Cortex of kidney (tissue), 1 donor: Measurements from ENCODE around the gene USB1.

ENCODE experiments used
- DNase-seq: peaks from one replicate; lab custom pipeline; 2025; lab: John Stamatoyannopoulos, UW

Gene USB1

DNA sequence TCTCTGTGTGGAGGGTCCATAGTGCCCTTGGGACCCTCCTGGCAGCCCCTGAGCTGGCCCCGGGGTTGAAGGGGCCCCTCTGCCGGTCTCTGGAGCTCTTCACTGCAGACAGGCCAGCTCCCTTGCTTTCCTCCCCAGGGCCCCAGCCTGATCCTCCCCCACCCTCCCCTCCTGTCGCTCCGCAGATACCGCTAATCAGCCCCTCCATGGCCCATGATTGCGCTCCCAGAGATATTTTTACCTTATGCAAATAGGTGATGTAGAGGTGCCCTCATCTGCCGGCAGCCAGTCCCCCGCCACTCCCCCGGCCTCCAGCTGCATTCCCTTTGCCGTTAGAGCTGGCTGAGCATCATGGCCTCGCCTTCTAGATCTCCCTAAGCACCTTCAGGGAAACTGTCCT lies 33.6 kb downstream of the USB1 start:
- DNase-seq: no peak

DNA sequence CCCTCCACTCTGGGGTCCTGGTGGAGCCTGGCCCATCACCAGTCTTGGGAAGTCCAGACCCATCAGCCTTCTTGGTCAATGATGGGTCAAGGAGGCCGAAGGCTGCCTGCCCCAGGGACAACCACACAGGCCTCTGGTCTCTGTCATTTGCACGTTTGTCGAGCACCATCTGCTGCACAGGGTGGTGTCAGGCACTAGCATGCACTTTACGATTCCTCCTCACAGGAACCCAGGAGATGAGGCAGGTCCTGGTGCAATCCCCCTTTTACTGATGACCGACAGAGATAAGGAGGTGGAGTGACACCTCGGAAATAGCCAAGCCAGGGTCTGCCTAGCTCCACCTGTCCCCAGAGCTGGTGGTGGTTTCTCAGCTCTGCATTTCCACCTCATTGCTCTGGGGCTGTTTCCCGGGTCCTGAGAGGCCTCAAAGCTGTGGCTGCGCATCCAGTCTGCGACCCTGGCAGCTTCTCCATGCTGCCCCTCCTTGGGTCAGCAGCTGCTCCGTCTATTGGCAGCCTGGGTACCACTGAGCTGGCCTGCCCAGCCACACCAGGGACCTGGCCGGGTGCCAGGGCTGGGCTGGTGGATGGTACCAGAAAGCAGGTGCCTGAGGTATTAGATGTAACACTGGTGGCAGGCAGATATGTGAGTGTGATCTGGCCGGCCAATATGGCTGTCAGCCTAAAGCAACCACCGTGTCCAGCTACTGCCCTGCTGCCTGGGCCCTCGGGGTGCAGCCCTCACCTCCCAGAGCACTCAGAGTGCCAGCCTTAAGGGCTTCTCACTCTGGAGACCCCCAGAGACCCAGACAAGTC lies 34.4 kb downstream of the USB1 start:
- no peak for DNase-seq

DNA sequence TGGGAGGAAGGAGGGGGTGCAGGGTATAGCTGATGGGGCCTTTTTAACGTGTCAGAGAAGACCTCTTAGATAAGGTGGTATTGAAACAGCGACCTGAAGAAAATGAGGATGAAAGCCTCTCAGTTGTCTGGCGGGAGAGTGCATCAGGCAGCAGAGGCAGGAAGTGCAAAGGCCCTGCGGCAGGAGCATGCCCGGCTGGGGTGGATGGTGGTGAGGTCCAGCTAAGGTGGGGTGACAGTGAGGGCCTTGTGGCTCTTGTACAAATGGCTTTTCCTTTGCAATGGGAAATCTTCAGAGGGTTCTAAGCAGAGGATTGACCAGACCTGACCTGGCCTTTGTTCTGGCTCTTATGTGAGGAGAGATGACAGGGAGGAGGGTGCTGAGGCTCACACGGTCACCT lies 35.7 kb downstream of the USB1 start:
- DNase-seq: no peak

DNA sequence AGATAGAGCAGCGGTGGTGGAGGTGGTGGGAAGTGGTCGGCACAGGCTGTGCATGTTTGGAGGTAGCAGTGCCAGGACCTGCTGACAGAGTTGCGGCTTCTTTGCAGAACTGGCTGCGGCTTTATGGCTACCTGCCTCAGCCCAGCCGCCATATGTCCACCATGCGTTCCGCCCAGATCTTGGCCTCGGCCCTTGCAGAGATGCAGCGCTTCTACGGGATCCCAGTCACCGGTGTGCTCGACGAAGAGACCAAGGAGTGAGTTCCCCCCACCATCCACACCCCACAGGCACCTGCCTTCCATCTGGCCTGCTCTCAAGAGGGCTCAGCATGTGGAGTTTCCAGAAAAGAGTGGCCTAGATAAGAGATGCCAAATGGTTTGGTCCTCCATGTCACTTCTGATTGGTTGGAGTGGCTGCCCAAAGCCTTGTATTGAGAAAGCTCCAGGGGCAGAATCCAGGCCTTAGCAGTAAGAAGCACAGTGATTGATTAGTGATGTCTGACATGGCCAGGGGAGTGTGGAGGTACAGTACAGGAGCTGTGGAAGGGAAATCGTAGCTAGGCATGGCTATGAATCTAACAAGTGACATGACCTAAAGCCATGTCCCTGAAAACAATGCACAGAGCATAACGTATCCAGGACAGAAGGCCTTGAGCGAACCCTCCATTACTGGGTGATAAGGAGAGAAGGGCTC lies 36.3 kb downstream of the USB1 start:
- no peak for DNase-seq

DNA sequence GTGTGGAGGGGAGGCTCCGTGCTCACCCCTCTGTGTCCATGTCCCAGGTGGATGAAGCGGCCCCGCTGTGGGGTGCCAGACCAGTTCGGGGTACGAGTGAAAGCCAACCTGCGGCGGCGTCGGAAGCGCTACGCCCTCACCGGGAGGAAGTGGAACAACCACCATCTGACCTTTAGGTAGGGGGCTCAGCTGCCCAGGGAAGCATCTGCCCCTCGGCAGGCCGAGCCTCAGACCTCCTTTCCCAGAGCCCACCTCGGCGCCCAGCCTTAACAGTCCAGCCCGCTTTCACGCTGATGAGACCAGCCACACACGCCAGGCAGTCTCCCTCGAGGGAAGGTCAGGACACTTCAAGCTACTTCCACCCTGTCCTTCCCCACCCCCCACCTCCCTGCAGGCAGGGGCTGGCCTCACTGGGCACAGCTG lies 37.0 kb downstream of the USB1 start:
- no peak for DNase-seq

DNA sequence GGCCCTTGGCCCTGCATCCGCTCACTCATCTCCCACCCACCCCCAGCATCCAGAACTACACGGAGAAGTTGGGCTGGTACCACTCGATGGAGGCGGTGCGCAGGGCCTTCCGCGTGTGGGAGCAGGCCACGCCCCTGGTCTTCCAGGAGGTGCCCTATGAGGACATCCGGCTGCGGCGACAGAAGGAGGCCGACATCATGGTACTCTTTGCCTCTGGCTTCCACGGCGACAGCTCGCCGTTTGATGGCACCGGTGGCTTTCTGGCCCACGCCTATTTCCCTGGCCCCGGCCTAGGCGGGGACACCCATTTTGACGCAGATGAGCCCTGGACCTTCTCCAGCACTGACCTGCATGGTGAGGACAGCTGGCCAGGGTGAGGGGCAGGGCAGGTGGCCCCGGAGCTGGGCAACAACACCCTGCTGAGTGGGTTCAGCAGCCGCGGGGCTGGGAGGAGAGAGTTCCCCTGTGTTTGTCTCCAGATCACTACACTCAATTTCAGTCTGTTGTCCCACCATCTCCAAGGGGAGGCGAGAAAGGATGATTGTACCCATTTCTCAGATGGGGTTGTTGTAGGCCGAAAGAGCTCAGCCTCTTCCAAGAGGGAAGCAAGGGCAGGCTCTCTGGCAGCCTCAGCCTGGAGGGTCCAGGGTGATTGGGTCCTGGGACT lies 38.8 kb downstream of the USB1 start:
- DNase-seq: no peak

DNA sequence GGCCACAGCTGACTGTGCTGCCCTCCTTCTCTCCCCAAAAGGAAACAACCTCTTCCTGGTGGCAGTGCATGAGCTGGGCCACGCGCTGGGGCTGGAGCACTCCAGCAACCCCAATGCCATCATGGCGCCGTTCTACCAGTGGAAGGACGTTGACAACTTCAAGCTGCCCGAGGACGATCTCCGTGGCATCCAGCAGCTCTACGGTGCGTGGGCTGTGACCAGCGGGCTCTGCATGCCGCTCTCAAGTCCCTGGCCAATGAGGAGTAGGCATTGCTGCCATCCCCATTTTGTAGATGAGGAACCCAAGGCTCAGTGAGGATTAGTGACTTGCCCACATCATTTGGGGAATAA lies 39.3 kb downstream of the USB1 start:
- DNase-seq: no peak

DNA sequence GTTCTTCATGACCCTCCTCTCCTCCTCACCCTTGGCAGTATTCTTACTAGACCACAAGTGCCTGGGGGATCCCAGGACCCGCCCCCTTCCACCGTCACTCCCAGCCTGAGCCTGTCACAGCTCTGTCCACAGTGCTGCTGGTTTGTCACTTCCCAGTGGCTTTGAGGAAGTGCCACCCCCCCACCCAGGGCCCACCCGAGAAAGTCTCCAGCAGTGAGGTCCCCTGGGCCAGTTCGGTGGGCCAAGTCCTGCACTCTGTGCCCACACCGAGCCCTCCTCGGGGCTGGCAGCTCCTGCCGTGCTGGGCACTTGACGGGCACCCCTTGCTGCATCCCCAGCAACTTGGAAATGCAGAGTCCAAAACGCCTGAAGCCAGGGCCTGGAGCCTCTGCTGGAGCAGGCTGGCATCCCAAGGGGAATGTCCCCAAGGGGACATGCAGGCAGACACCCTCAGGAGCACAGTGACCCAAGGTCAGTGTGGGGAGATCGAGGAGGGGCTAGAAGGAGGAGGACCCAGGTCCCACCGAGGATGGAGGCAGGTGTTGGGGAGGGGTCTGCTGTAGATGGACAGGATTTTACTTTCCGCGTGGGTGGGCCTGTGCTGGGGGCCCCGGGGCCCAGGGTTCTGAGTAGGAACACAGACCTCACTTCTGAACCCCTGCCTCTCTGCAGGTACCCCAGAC lies 39.9 kb downstream of the USB1 start:
- DNase-seq: no peak

DNA sequence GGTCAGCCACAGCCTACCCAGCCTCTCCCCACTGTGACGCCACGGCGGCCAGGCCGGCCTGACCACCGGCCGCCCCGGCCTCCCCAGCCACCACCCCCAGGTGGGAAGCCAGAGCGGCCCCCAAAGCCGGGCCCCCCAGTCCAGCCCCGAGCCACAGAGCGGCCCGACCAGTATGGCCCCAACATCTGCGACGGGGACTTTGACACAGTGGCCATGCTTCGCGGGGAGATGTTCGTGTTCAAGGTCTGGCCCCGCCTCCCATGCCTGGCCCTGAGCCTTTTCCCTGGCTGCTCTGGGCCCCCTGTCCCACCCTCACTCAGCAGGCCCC lies 40.4 kb downstream of the USB1 start:
- DNase-seq: no peak

DNA sequence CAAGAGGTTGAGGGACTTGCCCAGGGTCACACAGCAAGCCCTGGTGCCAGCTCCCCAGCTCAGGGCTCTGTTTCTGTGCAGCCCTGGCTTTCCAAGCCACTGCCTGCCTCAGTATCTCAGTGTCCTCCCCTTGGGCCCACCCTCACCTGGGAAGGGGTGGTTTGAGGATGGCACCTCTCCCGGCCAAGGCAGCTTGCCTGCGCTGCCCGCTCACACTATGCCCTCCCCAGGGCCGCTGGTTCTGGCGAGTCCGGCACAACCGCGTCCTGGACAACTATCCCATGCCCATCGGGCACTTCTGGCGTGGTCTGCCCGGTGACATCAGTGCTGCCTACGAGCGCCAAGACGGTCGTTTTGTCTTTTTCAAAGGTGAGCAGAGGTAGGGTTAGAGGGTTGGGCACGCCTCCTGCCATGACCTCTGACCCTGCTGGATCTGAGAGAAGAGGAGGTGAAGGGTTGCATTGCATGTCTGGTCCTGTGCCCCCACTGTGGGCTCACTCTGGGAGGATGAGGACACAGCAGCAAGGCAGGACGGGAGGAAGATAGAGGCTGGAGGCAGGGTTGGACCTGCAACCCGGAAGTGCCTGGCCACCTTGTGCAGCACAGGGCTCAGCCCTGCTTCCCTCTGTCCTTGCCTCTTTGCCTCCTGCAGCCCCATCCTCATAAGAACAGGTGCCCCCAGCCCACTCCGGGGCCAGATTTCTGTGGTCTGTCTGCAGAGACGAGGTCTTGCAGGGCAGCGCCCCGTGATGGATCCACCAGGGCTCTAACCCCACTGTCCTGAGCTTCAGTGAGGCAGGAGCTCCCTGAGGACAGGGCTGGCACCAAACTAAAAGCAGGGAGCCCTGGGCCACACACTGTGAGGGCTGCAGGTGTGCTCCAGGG lies 41.0 kb downstream of the USB1 start:
- no peak for DNase-seq

DNA sequence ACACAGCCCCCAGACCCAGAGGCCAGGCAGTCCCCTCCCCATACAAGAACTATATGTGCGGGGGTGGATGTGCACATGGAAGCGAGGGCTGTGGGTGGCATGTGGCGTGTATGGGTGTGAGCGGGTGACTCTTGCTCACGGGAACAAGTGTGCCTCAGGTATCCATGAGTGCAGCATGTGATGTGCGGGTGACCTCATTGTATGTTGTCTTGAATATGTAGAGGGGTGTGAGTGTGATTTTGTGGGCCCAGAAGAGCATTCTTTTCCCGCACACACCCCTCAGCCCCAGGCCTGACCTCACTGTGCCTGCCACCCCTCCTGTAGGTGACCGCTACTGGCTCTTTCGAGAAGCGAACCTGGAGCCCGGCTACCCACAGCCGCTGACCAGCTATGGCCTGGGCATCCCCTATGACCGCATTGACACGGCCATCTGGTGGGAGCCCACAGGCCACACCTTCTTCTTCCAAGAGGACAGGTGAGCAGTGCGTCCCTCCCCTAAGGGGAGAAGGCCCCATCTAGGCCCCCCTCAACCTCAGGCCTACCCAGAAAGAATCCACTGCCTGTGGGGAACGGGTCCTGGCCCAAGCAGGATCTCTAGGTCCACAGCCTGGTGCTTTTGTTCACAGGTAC lies 41.8 kb downstream of the USB1 start:
- no peak for DNase-seq

DNA sequence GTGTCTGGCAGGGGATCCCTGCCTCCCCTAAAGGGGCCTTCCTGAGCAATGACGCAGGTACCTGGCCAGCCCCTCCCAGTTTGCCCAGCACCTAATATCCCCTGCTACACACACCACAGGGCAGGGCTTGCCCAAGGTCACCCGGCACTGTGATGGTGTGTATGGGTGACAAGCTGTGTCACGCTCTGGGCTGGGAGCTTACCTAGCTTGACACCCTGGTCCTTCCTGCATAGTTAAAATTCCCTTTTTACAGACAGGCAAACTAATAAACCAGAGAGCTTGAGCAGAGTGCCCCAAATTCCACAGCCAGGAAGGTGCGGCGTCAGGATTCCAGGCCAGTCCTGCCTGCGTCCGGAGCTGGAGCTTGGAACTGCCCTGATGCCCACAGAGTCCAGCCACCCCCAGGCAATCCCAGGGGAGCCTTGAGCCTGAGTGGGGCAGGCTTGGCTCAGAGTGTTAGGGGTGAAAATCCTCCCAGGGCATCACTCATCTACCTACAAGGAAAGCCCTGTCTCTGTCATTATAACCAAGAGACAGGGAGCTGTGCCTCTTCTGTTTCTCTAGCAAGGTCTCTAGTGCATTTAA lies 42.5 kb downstream of the USB1 start:
- DNase-seq: no peak

DNA sequence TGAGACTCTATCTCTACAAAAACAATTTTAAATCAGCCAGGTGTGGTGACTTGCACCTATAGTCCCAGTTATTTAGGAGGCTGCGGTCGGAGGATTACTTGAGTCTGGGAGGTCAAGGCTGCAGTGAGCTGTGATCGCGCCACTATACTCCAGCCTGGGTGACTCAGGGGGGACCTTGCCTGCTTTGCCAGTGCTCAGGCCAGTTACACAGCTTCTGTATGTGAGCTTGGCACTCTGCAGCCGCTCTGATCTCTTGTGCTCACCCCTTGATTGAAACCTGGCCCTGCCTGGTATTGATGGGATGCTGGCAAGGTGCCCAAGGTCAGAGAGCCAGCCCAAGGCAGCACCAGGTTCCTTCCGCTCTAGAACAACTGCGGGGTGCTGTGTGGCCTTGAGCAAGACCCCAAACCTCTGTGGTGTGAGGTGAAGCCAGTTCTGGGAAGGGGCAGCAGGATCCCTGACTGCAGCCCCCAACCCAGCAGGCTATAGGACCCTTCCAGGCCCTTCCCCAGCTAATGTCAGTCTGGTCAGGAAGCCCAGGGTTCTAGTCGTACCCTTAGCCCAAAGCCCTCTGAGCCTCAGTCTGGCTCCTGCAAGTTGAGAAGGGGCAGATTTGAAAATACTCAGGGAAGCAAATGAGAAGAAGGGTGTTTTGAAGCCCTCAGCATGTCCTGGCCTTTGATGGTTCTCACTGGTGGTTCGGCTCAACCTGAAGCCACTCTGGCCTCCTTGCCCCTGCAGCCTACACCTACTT lies 43.2 kb downstream of the USB1 start:
- no peak for DNase-seq

DNA sequence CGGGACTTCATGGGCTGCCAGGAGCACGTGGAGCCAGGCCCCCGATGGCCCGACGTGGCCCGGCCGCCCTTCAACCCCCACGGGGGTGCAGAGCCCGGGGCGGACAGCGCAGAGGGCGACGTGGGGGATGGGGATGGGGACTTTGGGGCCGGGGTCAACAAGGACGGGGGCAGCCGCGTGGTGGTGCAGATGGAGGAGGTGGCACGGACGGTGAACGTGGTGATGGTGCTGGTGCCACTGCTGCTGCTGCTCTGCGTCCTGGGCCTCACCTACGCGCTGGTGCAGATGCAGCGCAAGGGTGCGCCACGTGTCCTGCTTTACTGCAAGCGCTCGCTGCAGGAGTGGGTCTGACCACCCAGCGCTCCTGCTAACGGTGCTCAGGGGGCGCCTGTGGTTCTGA lies 43.9 kb downstream of the USB1 start:
- no peak for DNase-seq

DNA sequence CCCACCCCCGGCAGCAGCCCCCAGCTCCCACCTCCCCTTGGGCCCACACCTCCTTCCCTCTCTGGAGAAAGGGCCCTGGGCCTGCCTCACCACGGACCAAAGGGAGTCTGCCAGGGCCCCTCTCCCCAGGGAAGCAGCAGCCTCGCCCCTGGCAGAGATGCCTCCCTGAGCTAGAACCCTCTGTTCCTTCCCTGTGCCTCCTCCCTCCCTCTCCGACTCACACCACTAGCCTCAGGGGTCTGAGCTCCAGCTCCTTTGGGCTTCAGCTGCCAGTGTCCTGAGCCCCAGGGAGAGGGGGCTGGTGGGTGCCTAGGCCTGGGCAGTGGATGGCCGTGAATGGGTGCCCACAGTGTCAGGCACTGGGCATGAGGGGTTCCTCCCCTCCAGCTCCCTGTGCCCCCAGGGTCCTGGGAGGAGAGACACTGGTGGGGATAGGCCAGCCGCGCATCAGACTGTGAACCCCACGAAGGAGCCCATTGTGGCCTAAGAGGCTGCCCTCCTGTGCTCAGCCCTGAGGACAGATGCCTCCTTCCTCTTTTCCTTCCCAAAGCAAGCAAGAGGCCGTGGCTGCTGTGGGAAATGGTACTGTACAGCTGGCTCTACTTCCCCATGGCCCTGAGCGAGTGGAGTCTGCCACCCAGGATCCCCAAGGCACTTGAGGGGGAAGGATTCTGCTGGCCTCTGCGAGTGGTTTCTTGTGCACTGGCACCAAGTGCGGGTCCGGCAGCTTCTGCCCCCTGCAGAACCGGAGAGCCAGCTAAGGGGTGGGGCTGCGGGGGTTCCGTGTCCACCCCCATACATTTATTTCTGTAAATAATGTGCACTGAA lies 45.1 kb downstream of the USB1 start:
- DNase-seq: no peak

DNA sequence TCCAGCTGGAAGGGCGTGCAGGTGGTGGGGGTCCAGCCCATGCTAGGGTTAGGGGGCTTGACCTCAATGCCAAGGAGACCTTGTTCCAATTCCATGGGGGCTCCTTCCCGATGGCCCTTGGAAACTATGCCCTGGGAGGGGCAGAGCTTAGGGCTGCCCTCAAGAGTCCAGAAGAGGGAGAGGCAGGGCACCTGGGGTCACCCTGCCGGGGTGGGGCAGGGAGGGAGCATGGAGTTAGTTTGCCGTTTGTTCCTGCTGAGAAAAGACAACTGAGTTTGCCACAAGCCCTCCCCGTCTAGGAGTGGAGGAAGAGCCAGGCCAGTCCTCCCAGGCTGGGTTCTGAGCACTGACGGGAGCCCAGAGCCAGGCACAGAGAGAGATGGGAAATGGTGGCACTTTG lies 45.7 kb downstream of the USB1 start:
- DNase-seq: no peak

DNA sequence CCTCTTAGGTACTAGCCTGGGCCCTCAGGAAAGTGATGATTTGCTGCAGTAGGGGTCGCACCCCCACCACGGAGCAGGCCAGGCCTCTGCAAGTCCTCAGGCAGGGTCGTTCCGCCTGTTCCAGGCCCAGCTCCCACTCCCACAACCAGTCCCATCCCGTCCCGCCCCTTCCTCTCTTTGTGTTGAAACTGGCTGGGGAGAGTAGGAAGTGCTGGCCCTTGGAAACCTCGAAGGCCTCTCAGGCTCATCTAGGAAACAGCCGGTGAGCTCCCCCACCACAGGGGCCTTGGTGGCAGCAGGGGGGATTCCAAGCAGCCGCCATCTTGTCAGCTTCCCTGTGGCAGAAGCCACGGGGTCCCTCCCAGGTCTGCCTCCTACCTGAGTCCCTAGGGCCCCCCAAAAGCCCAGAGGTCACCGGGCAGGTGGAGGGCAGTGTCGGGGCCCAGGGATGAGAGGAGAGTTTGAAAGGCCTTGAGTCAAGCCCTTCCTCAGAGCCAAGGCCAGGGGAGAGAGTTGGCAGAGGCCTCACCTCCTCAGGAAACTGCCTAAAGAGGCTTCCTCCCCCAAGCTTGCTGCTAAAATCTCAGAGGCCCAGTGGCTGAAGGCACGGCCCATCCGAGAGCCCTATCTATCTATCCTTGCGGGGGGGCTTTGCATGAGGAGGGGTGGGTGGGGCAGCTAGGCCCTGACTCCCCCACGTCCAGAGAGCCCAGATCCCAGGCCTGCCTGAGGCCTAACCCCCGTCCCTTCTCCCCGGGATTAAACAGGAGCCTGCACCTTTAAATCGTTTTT lies 46.5 kb downstream of the USB1 start:
- no peak for DNase-seq

DNA sequence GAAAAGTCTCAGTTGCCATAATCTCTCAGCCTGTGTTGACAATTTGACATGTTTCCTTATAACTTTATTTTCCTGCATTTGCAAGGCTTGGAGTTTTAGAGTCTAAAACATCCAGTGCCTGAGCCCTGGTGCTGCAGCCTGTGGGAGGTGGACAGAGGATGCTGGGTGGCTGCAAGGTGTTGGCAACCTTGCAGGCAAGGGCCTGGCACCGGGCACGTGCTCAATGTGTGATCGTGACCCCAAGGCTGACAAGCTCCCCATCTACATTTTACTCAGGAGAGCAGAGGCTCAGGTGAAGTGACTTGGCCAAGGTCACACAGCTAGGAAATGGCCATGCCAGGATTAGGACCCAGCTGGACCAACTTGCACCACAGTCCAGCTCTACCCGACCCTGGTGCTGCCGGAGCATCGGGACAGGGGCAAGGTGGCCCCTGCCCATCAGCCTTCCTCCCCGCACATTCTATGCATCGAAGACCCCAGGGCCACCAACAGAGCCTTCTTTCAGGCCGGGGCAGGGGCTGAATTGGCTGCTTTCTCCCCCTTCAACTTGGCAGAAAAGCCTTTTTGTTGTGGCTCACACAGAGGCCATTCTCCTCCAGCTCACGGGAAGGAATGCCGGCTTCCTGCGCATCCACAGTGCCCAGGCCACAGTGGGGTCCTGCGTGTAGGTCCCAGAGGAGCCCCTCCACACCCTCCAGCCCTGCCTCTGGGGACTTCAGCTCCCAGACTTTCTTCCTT lies 47.5 kb downstream of the USB1 start:
- DNase-seq: no peak
